B cell (primary cell): Measurements from ENCODE around the gene TWF1. TPM values are rescaled to one million over a fixed set of nuclear protein-coding genes. Genes with fewer than 3 reads are reported as not detected.

Source experiments
- ATAC-seq: fragments of 200-7000 bp; cut with Tn5 transposase; one replicate; pipeline ENCODE4 v1.10.0; 2021; ENCODE audit warnings: low read depth, mild to moderate bottlenecking, moderate number of reproducible peaks, moderate library complexity
- CTCF ChIA-PET: fragments of 350-600 bp; sonication (Branson Sonifier 250); formaldehyde crosslinking; loops from one replicate; lab custom pipeline; 2021; ENCODE audit warnings: antibody characterized with exemption, inconsistent platforms; lab: Charles Lee
- POLR2A ChIA-PET: fragments of 350-600 bp; sonication (Branson Sonifier 250); formaldehyde crosslinking; loops from one replicate; lab custom pipeline; 2021; ENCODE audit warnings: antibody characterized with exemption; lab: Charles Lee
- DNase-seq: peaks from one replicate; pipeline ENCODE4 v3.0.0; 2013
- H2AFZ ChIP-seq: 2 replicates; pipeline ENCODE4 v1.6.1; 2012; ENCODE audit warnings: mild to moderate bottlenecking, low read depth, low read length; ENCODE audit not compliant: insufficient read depth, poor library complexity, severe bottlenecking
- H3K27ac ChIP-seq, 2 donors: 1 replicate in 1 of 2; 2 replicates in 1 of 2; pipeline ENCODE4 v1.5.1; 2012 to 2013; ENCODE audit warnings: low read length in 2 of 2, mild to moderate bottlenecking in 2 of 2, moderate library complexity in 1 of 2
- H3K27me3 ChIP-seq, 4 experiments: fragments of 200-600 bp in 1 of 4; sonication (generic) in 1 of 4; replicated peaks in 1 of 4; 1 replicate in 2 of 4; 2 replicates in 2 of 4; pipeline versions ENCODE4 v1.6.1 to v1.7.0; 2013 to 2016; ENCODE audit warnings: low read length in 3 of 4, mild to moderate bottlenecking in 2 of 4, mixed read lengths in 1 of 4, moderate library complexity in 1 of 4; ENCODE audit not compliant: insufficient read depth in 4 of 4, control insufficient read depth in 3 of 4; ENCODE audit errors: control extremely low read depth in 1 of 4
- H3K36me3 ChIP-seq, 2 experiments: replicated peaks in 1 of 2; 1 replicate in 1 of 2; 2 replicates in 1 of 2; pipeline versions ENCODE4 v1.6.1 to v1.7.1; 2013; ENCODE audit warnings: low read length in 1 of 2; ENCODE audit not compliant: insufficient read depth in 2 of 2, control insufficient read depth in 1 of 2; ENCODE audit errors: control extremely low read depth in 1 of 2, extremely low read depth in 1 of 2
- H3K4me1 ChIP-seq, 2 donors: fragments of 200-600 bp in 1 of 2; sonication (generic) in 1 of 2; 1 replicate in 1 of 2; 2 replicates in 1 of 2; pipeline versions ENCODE4 v1.5.1 to v1.6.1; 2013 to 2017; ENCODE audit warnings: low read length in 2 of 2; ENCODE audit not compliant: control insufficient read depth in 2 of 2, insufficient read depth in 2 of 2
- H3K4me2 ChIP-seq: replicated peaks from 2 replicates; pipeline ENCODE3; 2012; ENCODE audit warnings: mild to moderate bottlenecking, low read depth, low read length; ENCODE audit not compliant: poor library complexity, severe bottlenecking
- H3K4me3 ChIP-seq, 5 experiments: fragments of 200-600 bp in 1 of 5; sonication (generic) in 1 of 5; 1 replicate in 3 of 5; 2 replicates in 2 of 5; pipeline versions ENCODE4 v1.5.1 to v1.7.0; 2011 to 2016; ENCODE audit warnings: low read length in 4 of 5, mild to moderate bottlenecking in 4 of 5, low read depth in 2 of 5, control low read depth in 1 of 5, moderate library complexity in 1 of 5; ENCODE audit not compliant: insufficient read depth in 1 of 5; ENCODE audit errors: control extremely low read depth in 1 of 5, extremely low read depth in 1 of 5
- H3K79me2 ChIP-seq: fragments of 200-600 bp; sonication (generic); one replicate; pipeline ENCODE4 v1.6.0; 2016; ENCODE audit warnings: low read length; ENCODE audit not compliant: control insufficient read depth, insufficient read depth
- H3K9ac ChIP-seq: fragments of 200-600 bp; sonication (generic); 2 replicates; pipeline ENCODE4 v1.6.1; 2017; ENCODE audit warnings: mild to moderate bottlenecking, low read length, moderate library complexity
- H3K9me3 ChIP-seq, 3 donors: one replicate each; pipeline versions ENCODE4 v1.6.1 to v1.7.1; 2013; ENCODE audit warnings: low read length in 2 of 3; ENCODE audit not compliant: control insufficient read depth in 2 of 3, insufficient read depth in 1 of 3; ENCODE audit errors: control extremely low read depth in 1 of 3
- H4K20me1 ChIP-seq: 2 replicates; pipeline ENCODE4 v1.6.0; 2012; ENCODE audit warnings: mild to moderate bottlenecking, low read length; ENCODE audit not compliant: insufficient read depth, control insufficient read depth, poor library complexity, severe bottlenecking
- H3K27ac Mint-ChIP-seq: one replicate; pipeline ENCODE4 v1.8.0; 2021; ENCODE audit warnings: mixed read lengths
- H3K27me3 Mint-ChIP-seq: one replicate; pipeline ENCODE4 v1.8.0; 2021; ENCODE audit warnings: mixed read lengths
- H3K4me1 Mint-ChIP-seq: one replicate; pipeline ENCODE4 v1.8.0; 2021; ENCODE audit warnings: mixed read lengths
- H3K4me3 Mint-ChIP-seq: one replicate; pipeline ENCODE4 v1.8.0; 2021; ENCODE audit warnings: mixed read lengths
- H3K9me3 Mint-ChIP-seq: one replicate; pipeline ENCODE4 v1.8.0; 2022; ENCODE audit warnings: mixed read lengths; ENCODE audit not compliant: insufficient read depth
- CTCF ChIP-seq: fragments of 200-600 bp; IDR thresholded peaks from one replicate; pipeline ENCODE4 v1.8.0; 2022; ENCODE audit warnings: antibody characterized with exemption, mild to moderate bottlenecking
- EZH2 ChIP-seq: IDR thresholded peaks from 2 replicates; pipeline ENCODE4 v1.6.1; 2012; ENCODE audit warnings: borderline replicate concordance, low read depth, mild to moderate bottlenecking, moderate library complexity, low read length; ENCODE audit not compliant: insufficient read depth, poor library complexity, severe bottlenecking
- intact Hi-C: fragments of 100-400 bp; cut with micrococcal nuclease; formaldehyde crosslinking; loops from one replicate; pipeline ENCODE4 v1.10.0; 2022
- polyA plus RNA-seq: library from polyadenylated mRNA; depleted of rRNA; stranded (reverse); fragments of >200 nt; gene quantifications from 2 replicates; pipeline ENCODE4 v1.2.3, GENCODE V29; 2012
- total RNA-seq, 2 donors: library from RNA; stranded (reverse); fragments of 120-200 nt in 1 of 2; gene quantifications; 1 replicate in 1 of 2; 2 replicates in 1 of 2; pipeline versions ENCODE4 v1.2.3 to v1.2.4, GENCODE V29; 2013 to 2022

Gene TWF1
- total and polyA plus RNA-seq, 2 donors (not counting 1 experiment from before 2014, with no cell fraction given), result 19.6 to 34.3 TPM

- H3K27me3 ChIP-seq, result no peaks in the 10 kb centered on the region
- no peak overlapping the region for H3K27ac ChIP-seq
- H3K4me1 ChIP-seq, result no peaks in the 10 kb centered on the region
- POLR2A ChIA-PET, result no interaction called here
- peaks cover 2 to 18% of the 10 kb centered on the region in 2 experiments for H3K36me3 ChIP-seq
- H2AFZ ChIP-seq, result no peak overlapping the region
- no peaks in the 10 kb centered on the region for H3K9me3 ChIP-seq
- no peaks in the 10 kb centered on the region for H4K20me1 ChIP-seq
- no peak overlapping the region for H3K9ac ChIP-seq
- intact Hi-C loops, result no loop called here
- H3K4me2 ChIP-seq, result no peak overlapping the region
- TF ChIP-seq EZH2, result no peak
- TF ChIP-seq CTCF, result no peak
- no peaks in the 10 kb centered on the region for H3K9me3 Mint-ChIP-seq
- no peak for DNase-seq
- CTCF ChIA-PET, result no interaction called here
- H3K79me2 ChIP-seq, result no peaks in the 10 kb centered on the region
- no peak for ATAC-seq
- no peaks in the 10 kb centered on the region for H3K27me3 Mint-ChIP-seq
- no peak overlapping the region for H3K4me3 Mint-ChIP-seq
- no peak overlapping the region for H3K4me3 ChIP-seq
- H3K4me1 Mint-ChIP-seq, result no peaks in the 10 kb centered on the region
- no peak overlapping the region for H3K27ac Mint-ChIP-seq
Observed at GRCh38 chr12:43744826-43745225, 61.3 kb downstream of the TWF1 start.

Other genes with a start within 250 kb of the TWF1 start
- 23.5 and 24.2 TPM in 2 replicates for gene PUS7L, start 47.5 kb downstream of the TWF1 start, total RNA-seq
- gene PUS7L, start 47.5 kb downstream of the TWF1 start, polyA plus RNA-seq, result 2.6 and 3.4 TPM in 2 replicates
- gene IRAK4, start 47.4 kb downstream of the TWF1 start, total RNA-seq, result 47.0 and 52.7 TPM in 2 replicates
- gene IRAK4, start 47.4 kb downstream of the TWF1 start, polyA plus RNA-seq, result 36.4 and 48.2 TPM in 2 replicates
- 10.4 and 10.7 TPM in 2 replicates for gene TMEM117, start 29.8 kb upstream of the TWF1 start, total RNA-seq
- gene TMEM117, start 29.8 kb upstream of the TWF1 start, polyA plus RNA-seq, result 2.0 and 3.2 TPM in 2 replicates